Loucy (cell line): Measurements from ENCODE around the gene RBM15.

Experiments
- CTCF ChIP-seq: fragments of 200-600 bp; sonication (generic); conservative IDR thresholded peaks from 2 replicates; pipeline ENCODE4 v1.5.1; 2014; ENCODE audit warnings: mild to moderate bottlenecking, antibody characterized with exemption, low read length
- EZH2phosphoT487 ChIP-seq: fragments of 200-600 bp; IDR thresholded peaks from 2 replicates; pipeline ENCODE4 v1.6.1; 2018; ENCODE audit warnings: antibody characterized with exemption, mild to moderate bottlenecking, moderate library complexity, borderline replicate concordance

- TF ChIP-seq CTCF (no peak), EZH2phosphoT487 (no peak)
These were observed 40.2 kb upstream of the RBM15 start for GRCh38 chr1:110298991-110299390.
